GM12873 (cell line): ENCODE data around the gene CACNB3.

ENCODE experiments used
- CTCF ChIP-seq: IDR thresholded peaks from 2 replicates; pipeline ENCODE4 v1.5.1; 2012; ENCODE audit warnings: low read depth, mild to moderate bottlenecking, moderate library complexity, low read length, control low read depth; ENCODE audit not compliant: insufficient read depth; ENCODE audit errors: missing control alignments

The CACNB3 gene

GRCh38 chr12:48817873-48818830, at the start of gene CACNB3:
CACNB3 (plus strand) TSS chr12:48818496; CDS start chr12:48818930, 434 bp downstream.
- TF ChIP-seq CTCF: no peak

- no peak for TF ChIP-seq CTCF
Observed at GRCh38 chr12:48768736-48769135, 49.6 kb upstream of the CACNB3 start.

DNA sequence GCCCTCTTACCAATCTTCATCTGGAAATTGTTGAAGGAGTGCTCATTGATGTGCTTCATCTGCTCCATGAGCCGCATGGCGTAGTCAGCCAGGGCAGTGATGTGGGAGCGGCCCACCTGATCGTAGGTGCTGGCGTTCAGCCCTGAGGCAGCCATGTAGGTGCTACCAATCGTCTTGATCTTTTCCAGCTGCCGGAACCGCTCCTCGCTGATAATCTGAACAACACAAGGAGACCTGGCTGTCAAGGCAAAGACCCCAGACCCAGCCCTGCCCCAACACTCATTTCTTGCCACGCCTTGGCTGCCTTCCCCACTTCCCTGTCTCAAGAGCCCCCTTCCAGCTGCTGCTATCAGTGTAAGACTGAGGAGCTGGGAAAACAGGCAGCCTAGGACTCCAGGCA, 47.5 kb upstream of the CACNB3 start:
- TF ChIP-seq CTCF: no peak

DNA sequence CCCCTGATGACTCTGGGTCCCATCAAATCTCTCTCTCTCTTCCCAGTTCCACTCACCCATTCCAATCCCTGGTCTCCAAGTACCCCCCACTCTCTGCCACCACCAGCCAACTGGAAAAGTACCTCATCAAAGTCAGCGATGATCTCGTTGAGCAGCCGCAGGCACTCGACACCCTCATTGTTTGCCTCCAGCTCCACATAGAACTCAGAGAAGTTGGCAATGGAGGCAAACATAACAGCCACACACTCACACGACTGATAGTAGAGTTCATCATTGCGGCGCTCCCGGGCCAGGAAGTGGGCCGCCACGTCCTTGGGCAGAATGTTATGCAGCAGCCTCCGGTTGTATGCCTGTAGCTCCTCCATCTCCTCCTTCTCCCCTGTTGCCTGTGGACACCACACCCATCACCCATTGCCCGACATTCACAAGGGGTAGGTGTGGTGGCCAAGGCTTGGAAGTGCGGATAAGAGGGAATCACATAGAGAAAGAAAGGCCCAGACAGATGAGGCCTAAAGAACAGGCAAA, 46.6 kb upstream of the CACNB3 start:
- no peak for TF ChIP-seq CTCF

GRCh38 chr12:48773686-48774085, 44.6 kb upstream of the CACNB3 start:
- TF ChIP-seq CTCF: no peak

DNA sequence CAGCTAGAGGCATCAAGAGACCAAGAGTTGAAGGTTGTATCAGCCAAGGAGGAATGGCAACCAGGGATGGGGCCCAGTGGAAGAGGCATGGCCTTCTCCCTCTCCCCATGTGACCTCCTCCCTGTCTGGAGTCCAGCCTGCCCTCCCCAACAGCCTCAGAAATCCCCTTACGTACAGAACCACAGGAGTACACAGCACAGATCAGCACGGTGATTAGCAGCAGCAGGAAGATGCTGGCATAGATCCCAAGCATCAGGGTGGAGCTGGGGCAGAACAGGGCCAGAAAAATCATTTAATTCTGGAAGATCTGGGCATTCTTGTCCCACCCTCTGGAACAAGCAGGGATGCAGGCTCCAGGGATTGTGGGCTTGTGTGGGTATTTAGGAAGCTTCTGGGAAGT, 43.8 kb upstream of the CACNB3 start:
- no peak for TF ChIP-seq CTCF

DNA sequence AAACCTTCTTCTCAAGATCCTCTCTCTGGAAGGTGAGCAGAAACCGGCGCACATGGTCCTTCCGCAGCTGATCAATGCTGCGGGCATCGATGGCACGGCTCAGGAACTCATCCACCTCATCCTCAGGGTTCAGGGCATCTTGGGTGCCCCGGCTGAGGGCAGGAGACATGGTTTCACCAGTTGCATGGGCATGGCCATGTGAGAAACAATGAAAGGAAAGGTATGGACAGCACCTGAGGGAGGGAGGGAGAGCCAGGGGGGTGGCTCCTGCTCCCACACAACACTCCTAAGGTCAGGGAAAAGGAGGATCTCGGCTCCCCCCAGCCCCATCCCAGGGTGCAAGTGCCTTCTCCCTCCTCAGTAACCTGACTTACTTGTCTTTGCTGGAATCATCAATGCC, 43.0 kb upstream of the CACNB3 start:
- no peak for TF ChIP-seq CTCF
